KMS-11 (cell line): ENCODE measurements around the gene ADAMTS19.

ENCODE experiments used
- H2AFZ ChIP-seq: fragments of 200-600 bp; sonication (generic); 2 replicates; pipeline ENCODE4 v1.6.1; 2016; ENCODE audit warnings: antibody characterized with exemption, mixed run types, low read depth
- H3K27ac ChIP-seq: fragments of 200-600 bp; sonication (generic); 2 replicates; pipeline ENCODE4 v1.6.1; 2016; ENCODE audit warnings: mild to moderate bottlenecking, mixed run types
- H3K27me3 ChIP-seq: fragments of 200-600 bp; sonication (generic); 2 replicates; pipeline ENCODE4 v1.6.1; 2017; ENCODE audit warnings: mild to moderate bottlenecking, low read depth, mixed run types, moderate library complexity; ENCODE audit not compliant: insufficient read depth
- H3K36me3 ChIP-seq: fragments of 200-600 bp; sonication (generic); 2 replicates; pipeline ENCODE4 v1.6.1; 2017; ENCODE audit warnings: mild to moderate bottlenecking, mixed run types; ENCODE audit not compliant: insufficient read depth
- H3K4me1 ChIP-seq: fragments of 200-600 bp; sonication (generic); 2 replicates; pipeline ENCODE4 v1.6.1; 2016; ENCODE audit warnings: mild to moderate bottlenecking, low read depth, mixed run types; ENCODE audit not compliant: poor library complexity, severe bottlenecking
- H3K4me2 ChIP-seq: fragments of 200-600 bp; sonication (generic); 2 replicates; pipeline ENCODE4 v1.7.0; 2016; ENCODE audit warnings: mild to moderate bottlenecking, mixed run types
- H3K4me3 ChIP-seq: fragments of 200-600 bp; sonication (generic); IDR thresholded peaks from 2 replicates; pipeline ENCODE4 v1.6.1; 2017; ENCODE audit warnings: low read depth, low read length, mixed read lengths; ENCODE audit not compliant: insufficient read depth
- H3K79me2 ChIP-seq: fragments of 200-600 bp; sonication (generic); 2 replicates; pipeline ENCODE4 v1.6.1; 2016; ENCODE audit warnings: low read depth, mixed run types; ENCODE audit not compliant: insufficient read depth
- H3K9ac ChIP-seq: fragments of 200-600 bp; sonication (generic); 2 replicates; pipeline ENCODE4 v1.6.1; 2016; ENCODE audit warnings: mild to moderate bottlenecking, mixed run types
- H4K20me1 ChIP-seq: fragments of 200-600 bp; sonication (generic); 2 replicates; pipeline ENCODE4 v1.6.1; 2016; ENCODE audit warnings: mild to moderate bottlenecking, mixed run types; ENCODE audit not compliant: insufficient read depth
- TF ChIP-seq, protein P1 (sequence below): fragments of 200-600 bp; sonication (generic); conservative IDR thresholded peaks from 2 replicates; pipeline ENCODE4 v1.6.1; 2017; ENCODE audit warnings: low read depth, mild to moderate bottlenecking, antibody characterized with exemption, low read length, moderate library complexity, mixed read lengths

ADAMTS19 gene

DNA sequence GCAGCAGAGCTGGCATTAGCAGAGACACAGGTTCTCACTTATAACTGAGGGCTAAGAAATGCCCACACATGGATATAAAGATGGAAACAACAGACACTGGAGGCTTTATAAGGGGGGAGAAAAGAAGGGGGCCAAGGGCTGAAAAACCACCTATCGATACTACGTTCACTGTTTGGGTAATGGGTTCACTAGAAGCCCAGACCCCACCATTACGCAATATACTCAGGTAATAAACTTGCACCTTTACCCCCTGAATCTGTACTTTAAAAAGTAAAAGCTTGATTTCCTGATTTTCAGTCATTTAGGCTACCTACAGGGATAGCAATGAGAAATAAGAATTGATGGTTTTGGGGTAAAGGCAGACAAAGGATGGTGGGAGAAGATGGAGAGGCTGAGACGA is 285.9 kb downstream of the ADAMTS19 start:
- no peaks in the 10 kb centered on the region for H3K27me3 ChIP-seq
- H3K4me3 ChIP-seq, result no peak overlapping the region
- TF ChIP-seq, protein P1, sequence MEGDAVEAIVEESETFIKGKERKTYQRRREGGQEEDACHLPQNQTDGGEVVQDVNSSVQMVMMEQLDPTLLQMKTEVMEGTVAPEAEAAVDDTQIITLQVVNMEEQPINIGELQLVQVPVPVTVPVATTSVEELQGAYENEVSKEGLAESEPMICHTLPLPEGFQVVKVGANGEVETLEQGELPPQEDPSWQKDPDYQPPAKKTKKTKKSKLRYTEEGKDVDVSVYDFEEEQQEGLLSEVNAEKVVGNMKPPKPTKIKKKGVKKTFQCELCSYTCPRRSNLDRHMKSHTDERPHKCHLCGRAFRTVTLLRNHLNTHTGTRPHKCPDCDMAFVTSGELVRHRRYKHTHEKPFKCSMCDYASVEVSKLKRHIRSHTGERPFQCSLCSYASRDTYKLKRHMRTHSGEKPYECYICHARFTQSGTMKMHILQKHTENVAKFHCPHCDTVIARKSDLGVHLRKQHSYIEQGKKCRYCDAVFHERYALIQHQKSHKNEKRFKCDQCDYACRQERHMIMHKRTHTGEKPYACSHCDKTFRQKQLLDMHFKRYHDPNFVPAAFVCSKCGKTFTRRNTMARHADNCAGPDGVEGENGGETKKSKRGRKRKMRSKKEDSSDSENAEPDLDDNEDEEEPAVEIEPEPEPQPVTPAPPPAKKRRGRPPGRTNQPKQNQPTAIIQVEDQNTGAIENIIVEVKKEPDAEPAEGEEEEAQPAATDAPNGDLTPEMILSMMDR, result no peak

DNA sequence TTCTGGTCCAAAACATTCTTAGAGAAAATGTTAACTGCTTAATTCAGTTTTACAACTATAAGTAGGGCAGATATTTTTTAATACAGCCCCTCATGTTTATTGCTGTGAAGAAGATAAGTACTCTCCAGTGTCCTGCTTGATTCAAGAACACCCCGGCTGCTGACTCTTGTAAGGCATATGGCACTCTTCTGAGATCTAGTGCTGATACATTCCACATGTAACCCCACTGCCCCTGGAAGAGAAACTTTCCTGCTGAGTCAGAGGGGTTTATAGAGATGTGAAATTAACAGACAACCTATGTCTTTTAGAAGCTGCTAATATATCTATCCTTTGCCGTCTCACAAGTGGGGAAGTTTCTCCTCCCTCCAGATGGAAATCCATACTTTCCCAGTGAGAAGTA is 286.8 kb downstream of the ADAMTS19 start:
- Histone ChIP-seq H3K27ac (no peak overlapping the region), H3K9ac (no peak overlapping the region), H4K20me1 (no peaks in the 10 kb centered on the region), H3K4me3 (no peak overlapping the region), H3K4me2 (no peak overlapping the region), H3K27me3 (no peaks in the 10 kb centered on the region), H2AFZ (no peak overlapping the region), H3K4me1 (no peaks in the 10 kb centered on the region), H3K36me3 (no peaks in the 10 kb centered on the region), H3K79me2 (no peaks in the 10 kb centered on the region)
- TF ChIP-seq, protein P1, result no peak

More for the DNA sequence above, 285.9 kb downstream of the ADAMTS19 start:
- H3K4me1 ChIP-seq, result no peaks in the 10 kb centered on the region
- no peaks in the 10 kb centered on the region for H3K36me3 ChIP-seq
- no peak overlapping the region for H2AFZ ChIP-seq
- no peaks in the 10 kb centered on the region for H4K20me1 ChIP-seq
- H3K9ac ChIP-seq, result no peak overlapping the region
- H3K27ac ChIP-seq, result no peak overlapping the region
- no peaks in the 10 kb centered on the region for H3K79me2 ChIP-seq
- no peak overlapping the region for H3K4me2 ChIP-seq

DNA sequence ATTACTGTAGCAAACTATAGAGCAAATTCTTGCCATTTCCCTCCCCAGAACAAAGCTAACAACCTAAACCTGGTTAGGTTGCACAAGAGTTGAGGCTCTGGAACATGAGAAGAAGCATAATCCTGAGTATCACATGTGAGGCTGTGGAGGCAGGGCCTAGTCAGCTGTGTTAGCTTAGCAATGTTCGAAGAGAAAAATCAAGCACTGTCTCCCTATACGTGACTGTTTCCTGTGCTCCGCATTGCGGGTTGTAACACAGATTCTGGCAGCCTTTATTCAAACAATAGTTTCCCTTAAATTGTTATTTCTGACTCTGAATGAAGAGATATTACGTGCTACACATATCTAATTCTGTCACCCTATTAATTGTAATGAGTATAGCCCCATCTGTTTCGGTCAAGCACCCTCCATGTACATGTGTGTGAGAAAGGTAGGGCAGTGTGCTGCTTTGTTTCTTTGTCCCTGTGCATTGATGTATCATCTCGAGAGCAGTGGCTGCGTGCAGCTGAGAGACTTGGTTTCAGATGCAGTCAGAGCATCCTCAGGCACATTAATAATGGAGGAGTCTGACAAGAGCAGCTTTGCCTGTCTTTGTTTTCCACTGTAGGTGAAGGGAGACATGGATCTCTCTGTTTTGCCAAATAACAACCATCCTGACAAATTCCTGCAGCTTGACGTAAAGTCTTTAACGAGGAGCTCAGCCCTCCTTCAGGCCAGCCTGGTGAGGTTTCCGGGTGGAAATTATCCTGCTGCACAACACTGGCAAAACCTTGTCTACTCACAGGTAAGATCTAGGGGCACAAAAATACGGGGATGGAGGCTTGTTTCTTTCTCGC is 287.7 kb downstream of the ADAMTS19 start, which contains the start of gene MINAR2:
MINAR2 (plus strand) TSS at position 523 of the 836 bp plus-strand sequence; CDS start at position 620, 97 bp downstream.
- Histone ChIP-seq H3K36me3 (no peaks in the 10 kb centered on the region), H3K9ac (no peak within 1 kb of the TSS), H4K20me1 (no peaks in the 10 kb centered on the region), H3K79me2 (no peaks in the 10 kb centered on the region), H3K4me1 (no peaks in the 10 kb centered on the region), H2AFZ (no peak within 1 kb of the TSS), H3K4me3 (no peak within 1 kb of the TSS), H3K27me3 (no peaks in the 10 kb centered on the region), H3K27ac (no peak within 1 kb of the TSS), H3K4me2 (no peak within 1 kb of the TSS)
- TF ChIP-seq, protein P1, result no peak

DNA sequence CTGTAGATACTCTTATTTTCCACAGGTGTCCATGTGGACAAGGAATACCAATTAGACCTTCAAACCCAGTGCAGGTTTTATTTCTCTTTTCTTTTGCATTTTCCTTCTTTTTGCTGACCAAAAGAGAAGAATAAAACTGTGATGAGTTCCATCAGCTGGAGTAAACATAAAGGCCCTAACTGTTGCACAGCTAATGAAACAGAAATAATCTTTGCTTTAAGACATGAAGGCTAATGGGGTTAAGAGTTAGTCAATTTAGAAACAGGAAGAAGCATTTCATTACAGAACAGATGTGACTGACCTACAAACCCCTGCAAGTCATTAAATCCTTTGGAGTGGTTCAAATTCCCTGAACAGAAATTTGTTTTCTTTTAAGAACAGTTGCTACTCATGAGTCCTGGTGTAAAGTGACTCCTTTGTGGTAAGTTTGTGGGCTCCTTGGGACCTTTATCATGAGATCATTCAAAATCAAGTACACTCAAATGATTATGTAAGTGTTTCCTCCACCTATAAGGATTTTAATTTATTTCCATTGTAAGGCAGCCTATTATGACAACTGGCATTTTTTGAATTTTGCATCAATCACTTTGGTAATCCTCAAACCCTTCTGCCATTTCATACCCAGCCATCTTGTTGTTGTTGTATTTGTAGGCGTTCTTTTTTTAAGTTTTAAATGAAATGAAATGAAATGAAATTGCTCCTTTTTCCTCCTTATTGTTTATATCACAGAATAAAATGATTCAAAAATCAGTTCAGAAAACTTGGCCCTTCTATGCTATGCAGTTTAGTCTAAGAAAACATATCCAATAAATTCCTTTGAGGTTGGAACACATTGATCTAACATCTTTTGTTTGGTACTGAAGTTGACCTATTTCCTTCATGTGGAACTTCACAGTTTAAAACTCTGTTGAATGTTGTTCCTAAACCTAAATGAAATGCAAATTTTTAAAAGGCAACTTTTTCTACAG is 289.1 kb downstream of the ADAMTS19 start:
- Histone ChIP-seq H3K36me3 (no peaks in the 10 kb centered on the region), H4K20me1 (no peaks in the 10 kb centered on the region), H3K79me2 (no peaks in the 10 kb centered on the region), H3K4me3 (no peak overlapping the region), H3K9ac (no peak overlapping the region), H3K27ac (no peak overlapping the region), H3K4me1 (no peaks in the 10 kb centered on the region), H3K4me2 (no peak overlapping the region), H2AFZ (no peak overlapping the region), H3K27me3 (no peaks in the 10 kb centered on the region)
- TF ChIP-seq, protein P1, result no peak
